ENCODE measurements around the gene SSC5D. TPM values are rescaled to one million over a fixed set of nuclear protein-coding genes. Genes with fewer than 3 reads are reported as not detected.

The SSC5D gene
- total and polyA plus RNA-seq, 2 of the 4 experiments (the other 2 are of a cell fraction): 1.4 to 19.1 TPM

GRCh38 chr19:55535173-55535964, 47.1 kb downstream of the SSC5D start:
- 0 out of 2 replicates have a peak, but pooled peaks cover 2% of the 10 kb centered on the region for H3K9me1 ChIP-seq (ENCODE audit: insufficient read depth, low read length)
- dilution Hi-C loops (cut with HindIII; ENCODE audit: low sequenced_read_pairs, unreplicated experiment): no loop called here
- DNase-seq (no peak), ATAC-seq (ENCODE audit: low read depth) (no peak)
- 74% methylated on average over 4 of the region's 12 CpGs; no CpG with 5 or more reads in 1 of the 2 experiments for WGBS, 2 experiments (ENCODE audit: extremely low coverage in 2 of 2, insufficient read length in 1 of 2)
- H3K27me3 ChIP-seq (ENCODE audit: control insufficient read depth, insufficient read depth, low read length): no peaks in the 10 kb centered on the region; the same call in 1 of the 2 replicates
- peak overlapping the region; percentile 51 for H2AFZ ChIP-seq (replicated peaks; ENCODE audit: low read length, poor library complexity)
- H4K8ac ChIP-seq (ENCODE audit: low read depth in 2 of 2, low read length in 2 of 2): no peak overlapping the region
- H3K14ac ChIP-seq (replicated peaks; ENCODE audit: low read depth, low read length): no peak overlapping the region
- intact Hi-C loops (cut with micrococcal nuclease): no loop called here
- no peak overlapping the region for H3K18ac ChIP-seq (ENCODE audit: low read depth, low read length)
- no peaks in the 10 kb centered on the region; the same call in 1 of the 2 replicates for H3K4me1 ChIP-seq (ENCODE audit: control insufficient read depth, insufficient read depth, low read length)
- BruUV-seq (replicated peaks): no TSS peak
- H4K20me1 ChIP-seq (ENCODE audit: insufficient read depth, low read length): no peaks in the 10 kb centered on the region
- H2BK120ac ChIP-seq (ENCODE audit: low read depth, low read length): no peak overlapping the region
- no peak overlapping the region for H3K56ac ChIP-seq (ENCODE audit: extremely low read depth, insufficient read depth, low read length)
- no peak overlapping the region for H2BK5ac ChIP-seq (ENCODE audit: low read depth, low read length, poor library complexity, severe bottlenecking)
- no peaks in the 10 kb centered on the region for H3K9me3 ChIP-seq (ENCODE audit: control insufficient read depth, insufficient read depth, low read length)
- in situ Hi-C loops (cut with MboI; ENCODE audit: low sequenced_read_pairs): no loop called here
- 0 out of 2 replicates have a peak overlapping the region, but pooled peaks have one; percentile 46 for H2AK5ac ChIP-seq (ENCODE audit: low read depth, low read length)
- no peak for TF ChIP-seq MXI1 (IDR thresholded peaks at IDR 0.05; ENCODE audit: borderline replicate concordance, low read depth, low read length)
- TF ChIP-seq USF2 (IDR thresholded peaks at IDR 0.05; ENCODE audit: low read depth, low read length): no peak
- no peak for TF ChIP-seq NFE2L2 (IDR thresholded peaks at IDR 0.05; ENCODE audit: low read depth, low read length)
- TF ChIP-seq MAFK (IDR thresholded peaks at IDR 0.05; ENCODE audit: low read depth, low read length): no peak
- no peak for TF ChIP-seq CHD1 (IDR thresholded peaks at IDR 0.05; ENCODE audit: low read depth, low read length)
- no peak for TF ChIP-seq CTCF (conservative IDR thresholded peaks at IDR 0.05; ENCODE audit: low read depth, low read length)
- TF ChIP-seq MAZ (IDR thresholded peaks at IDR 0.05; ENCODE audit: borderline replicate concordance, low read depth, low read length): no peak
- TF ChIP-seq RCOR1 (IDR thresholded peaks at IDR 0.05; ENCODE audit: insufficient replicate concordance, low read length): no peak
- no peak for TF ChIP-seq ELK1 (IDR thresholded peaks at IDR 0.05; ENCODE audit: borderline replicate concordance, low read depth, low read length)
- no peak overlapping the region for H4K5ac ChIP-seq (ENCODE audit: low read depth, low read length)
- H3K4me2 ChIP-seq (ENCODE audit: low read depth, low read length): no peak overlapping the region
- H3K79me1 ChIP-seq (ENCODE audit: low read depth in 1 of 2, low read length in 2 of 2): no peaks in the 10 kb centered on the region
- H2AK9ac ChIP-seq (replicated peaks; ENCODE audit: low read depth, low read length, poor library complexity): no peak overlapping the region
- no peak overlapping the region for H3K27ac ChIP-seq (ENCODE audit: insufficient read depth, low read length)
- no peak overlapping the region for H2BK20ac ChIP-seq (ENCODE audit: low read depth, low read length)
- no peak overlapping the region for H3K4ac ChIP-seq (ENCODE audit: low read depth, low read length)
- H4K91ac ChIP-seq (ENCODE audit: insufficient read depth, low read depth, low read length): no peak overlapping the region
- H2BK15ac ChIP-seq (ENCODE audit: low read depth, low read length): no peak overlapping the region
- H3K9ac ChIP-seq (ENCODE audit: low read depth, low read length): no peak overlapping the region
- ChIA-PET POLR2A (ENCODE audit: unreplicated experiment) (interaction anchor here (0.5 kb wide), 1 partner anchor 39 kb away, joined by 4 read pairs; no protein-coding TSS in a partner anchor), CTCF (interaction anchor here (1.5 kb wide), 1 partner anchor 31 kb away, joined by 4 read pairs; no protein-coding TSS in a partner anchor)
- no peak overlapping the region for H3K4me3 ChIP-seq (ENCODE audit: insufficient read depth, low read depth, low read length)
- H3K23ac ChIP-seq (ENCODE audit: low read depth, low read length): no peak overlapping the region
- H3K36me3 ChIP-seq (ENCODE audit: control insufficient read depth, insufficient read depth, low read length): no peaks in the 10 kb centered on the region

Measured in IMR-90 (cell line).